C4-2B (cell line): Measurements from ENCODE around the gene MYO1E.

ENCODE experiments used
- CTCF ChIP-seq: fragments of 450-650 bp; conservative IDR thresholded peaks from 2 replicates; pipeline ENCODE4 v1.5.1; 2017; ENCODE audit warnings: mild to moderate bottlenecking
- ZFX ChIP-seq: fragments of 450-650 bp; IDR thresholded peaks from 2 replicates; pipeline ENCODE4 v1.6.1; 2017

GRCh38 chr15:59296181-59296617 lies 76.5 kb downstream of the MYO1E start:
- no peak for TF ChIP-seq CTCF
- TF ChIP-seq ZFX, result no peak
